ENCODE data around the gene SPTB. TPM values are rescaled to one million over a fixed set of nuclear protein-coding genes. Genes with fewer than 3 reads are reported as not detected.

The SPTB gene
- total RNA-seq, 1 experiment from 2014 or later: 2.3 TPM

DNA sequence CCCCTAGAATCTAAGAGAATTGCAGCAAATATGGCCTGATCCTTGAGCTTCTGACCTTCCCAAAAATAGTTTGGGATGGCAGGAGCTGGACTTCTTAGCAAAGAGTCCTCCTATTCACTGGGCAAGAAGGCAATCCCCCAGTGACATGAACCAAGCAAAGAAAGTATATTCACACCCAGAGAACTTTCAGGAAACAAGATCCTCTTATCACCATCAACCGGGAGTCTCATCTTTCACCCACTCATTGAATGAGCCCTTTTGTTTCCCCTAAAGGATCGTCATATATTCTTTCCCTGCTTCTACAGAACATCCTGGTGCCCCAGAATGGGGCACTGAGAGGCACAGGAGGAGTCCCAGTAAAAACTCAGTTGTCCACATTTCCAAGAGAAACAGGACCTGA, 19.7 kb downstream of the SPTB start:
- no peak overlapping the region for H4K8ac ChIP-seq (replicated peaks; ENCODE audit: insufficient read length, low read depth, low read length)
- H4K20me1 ChIP-seq (ENCODE audit: control insufficient read depth, insufficient read depth, insufficient read length): no peaks in the 10 kb centered on the region
- no peaks in the 10 kb centered on the region for H3K9me3 ChIP-seq (ENCODE audit: control insufficient read depth, low read depth, low read length)
- H3K56ac ChIP-seq (ENCODE audit: insufficient read length, low read depth, low read length): no peak overlapping the region
- peaks cover 10% of the 10 kb centered on the region; the same call in 1 of the 2 replicates for H3K4me1 ChIP-seq (ENCODE audit: insufficient read depth, low read length)
- no peak overlapping the region for H3K14ac ChIP-seq (ENCODE audit: insufficient read depth, low read length)
- no peak overlapping the region for H4K91ac ChIP-seq (ENCODE audit: insufficient read length, low read depth, low read length)
- H3K27me3 ChIP-seq (ENCODE audit: insufficient read depth, low read length): no peaks in the 10 kb centered on the region
- no peak for DNase-seq
- Mint-ChIP-seq H3K4me1 (peaks cover 47% of the 10 kb centered on the region in 2 experiments), H3K36me3 (ENCODE audit: insufficient read depth in 1 of 3, low read depth in 3 of 3) (no peaks in the 10 kb centered on the region), H3K27ac (no peak overlapping the region), H3K9me3 (no peaks in the 10 kb centered on the region), H3K27me3 (ENCODE audit: low read depth) (peaks cover 2% of the 10 kb centered on the region; the same call in 1 of the 2 replicates), H3K4me3 (no peak overlapping the region)
- H3K23ac ChIP-seq (ENCODE audit: insufficient read length, low read depth, low read length): no peak overlapping the region
- no peak overlapping the region for H3K4me2 ChIP-seq (ENCODE audit: insufficient read depth, insufficient read length, low read length)
- H3K9ac ChIP-seq (ENCODE audit: extremely low read depth, insufficient read length, low read length): no peak overlapping the region
- H3K79me2 ChIP-seq (ENCODE audit: insufficient read depth, low read length): no peaks in the 10 kb centered on the region
- no peak overlapping the region for H3K18ac ChIP-seq (ENCODE audit: insufficient read length, low read depth, low read length)
- H3K4ac ChIP-seq (ENCODE audit: low read depth, low read length): no peak overlapping the region
- H2AFZ ChIP-seq (ENCODE audit: low read length): no peak overlapping the region
- H3K79me1 ChIP-seq (ENCODE audit: insufficient read depth, low read depth, low read length, poor library complexity, severe bottlenecking): no peaks in the 10 kb centered on the region
- H2BK12ac ChIP-seq (ENCODE audit: insufficient read length, low read depth, low read length): no peak overlapping the region
- H2BK120ac ChIP-seq (ENCODE audit: low read depth, low read length, poor library complexity, severe bottlenecking): no peak overlapping the region
- no peak overlapping the region for H3K27ac ChIP-seq (ENCODE audit: insufficient read length, low read depth, low read length)
- H2BK5ac ChIP-seq (ENCODE audit: insufficient read length, low read length): no peak overlapping the region
- no CpG with 5 or more reads among the region's 2 CpGs for WGBS (ENCODE audit: extremely low coverage, insufficient read length, low lambda C conversion rate)
- no peak overlapping the region for H3T11ph ChIP-seq (ENCODE audit: low read length)
- no peak for TF ChIP-seq CTCF (conservative IDR thresholded peaks at IDR 0.05)
- H3K23me2 ChIP-seq (ENCODE audit: insufficient read length, low read depth, low read length, poor library complexity, severe bottlenecking): no peaks in the 10 kb centered on the region
- no peak overlapping the region for H2BK20ac ChIP-seq (ENCODE audit: low read depth, low read length, poor library complexity, severe bottlenecking)
- H4K5ac ChIP-seq (ENCODE audit: insufficient read length, low read depth, low read length): no peak overlapping the region
- no peak overlapping the region for H2AK5ac ChIP-seq (ENCODE audit: insufficient read length, low read length)
- H2BK15ac ChIP-seq (ENCODE audit: low read depth, low read length): no peak overlapping the region
